ENCODE measurements around the gene MAN1B1. TPM values are rescaled to one million over a fixed set of nuclear protein-coding genes. Genes with fewer than 3 reads are reported as not detected.

MAN1B1 gene
- total and polyA plus RNA-seq, 7 donors = 12.0 to 52.0 (median 28.2) TPM

DNA sequence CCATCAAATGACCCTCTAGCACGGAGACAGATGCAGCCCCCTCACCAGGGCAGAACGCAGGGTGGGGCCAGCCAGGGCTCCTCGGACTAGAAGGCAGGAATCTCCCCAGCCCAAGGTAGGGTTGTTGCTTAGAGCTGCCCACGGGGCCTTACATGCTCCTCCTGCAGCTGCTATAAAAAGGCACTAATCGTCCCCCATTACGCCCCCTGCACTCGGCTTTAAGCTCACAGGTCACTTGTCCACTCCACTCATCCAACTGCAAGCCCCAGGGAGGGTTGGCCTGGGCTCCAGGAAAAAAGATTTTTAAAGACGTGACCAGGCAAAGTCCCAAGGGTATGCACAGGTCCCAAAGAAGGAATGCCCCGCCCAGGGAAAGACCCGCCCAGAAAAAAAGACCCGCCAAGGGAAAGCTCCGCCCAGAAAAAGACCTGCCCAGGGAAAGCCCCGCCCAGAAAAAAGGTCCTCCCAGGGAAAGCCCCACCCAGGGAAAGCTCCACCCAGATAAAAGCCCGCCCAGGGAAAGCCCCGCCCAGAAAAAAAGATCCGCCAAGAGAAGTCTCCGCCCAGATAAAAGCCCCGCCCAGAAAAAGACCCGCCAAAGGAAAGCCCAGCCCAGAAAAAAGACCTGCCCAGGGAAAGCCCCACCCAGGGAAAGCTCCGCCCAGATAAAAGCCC is 63.3 kb downstream of the MAN1B1 start:
- no peak for DNase-seq
- no peak overlapping the region for H3K27ac ChIP-seq
- intact Hi-C loops (cut with DNase I) = no loop called here
- H3K4me3 ChIP-seq = no peak overlapping the region
- H3K36me3 ChIP-seq = no peaks in the 10 kb centered on the region
- H3K9me3 ChIP-seq = no peaks in the 10 kb centered on the region
- TF ChIP-seq, protein P1, sequence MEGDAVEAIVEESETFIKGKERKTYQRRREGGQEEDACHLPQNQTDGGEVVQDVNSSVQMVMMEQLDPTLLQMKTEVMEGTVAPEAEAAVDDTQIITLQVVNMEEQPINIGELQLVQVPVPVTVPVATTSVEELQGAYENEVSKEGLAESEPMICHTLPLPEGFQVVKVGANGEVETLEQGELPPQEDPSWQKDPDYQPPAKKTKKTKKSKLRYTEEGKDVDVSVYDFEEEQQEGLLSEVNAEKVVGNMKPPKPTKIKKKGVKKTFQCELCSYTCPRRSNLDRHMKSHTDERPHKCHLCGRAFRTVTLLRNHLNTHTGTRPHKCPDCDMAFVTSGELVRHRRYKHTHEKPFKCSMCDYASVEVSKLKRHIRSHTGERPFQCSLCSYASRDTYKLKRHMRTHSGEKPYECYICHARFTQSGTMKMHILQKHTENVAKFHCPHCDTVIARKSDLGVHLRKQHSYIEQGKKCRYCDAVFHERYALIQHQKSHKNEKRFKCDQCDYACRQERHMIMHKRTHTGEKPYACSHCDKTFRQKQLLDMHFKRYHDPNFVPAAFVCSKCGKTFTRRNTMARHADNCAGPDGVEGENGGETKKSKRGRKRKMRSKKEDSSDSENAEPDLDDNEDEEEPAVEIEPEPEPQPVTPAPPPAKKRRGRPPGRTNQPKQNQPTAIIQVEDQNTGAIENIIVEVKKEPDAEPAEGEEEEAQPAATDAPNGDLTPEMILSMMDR (IDR thresholded peaks at IDR 0.05) = no peak
- TF ChIP-seq POLR2A (IDR thresholded peaks at IDR 0.05) (no peak), EP300 (IDR thresholded peaks at IDR 0.05) (no peak), POLR2AphosphoS5 (IDR thresholded peaks at IDR 0.05) (no peak)
- peaks cover 0 to 5% (median 0%) of the 10 kb centered on the region in 4 donors for H3K4me1 ChIP-seq
- peaks cover 3 to 64% (median 37%) of the 10 kb centered on the region in 3 donors for H3K27me3 ChIP-seq
- WGBS, 2 donors = 49 to 58% methylated on average over 20 of the region's 20 CpGs

DNA sequence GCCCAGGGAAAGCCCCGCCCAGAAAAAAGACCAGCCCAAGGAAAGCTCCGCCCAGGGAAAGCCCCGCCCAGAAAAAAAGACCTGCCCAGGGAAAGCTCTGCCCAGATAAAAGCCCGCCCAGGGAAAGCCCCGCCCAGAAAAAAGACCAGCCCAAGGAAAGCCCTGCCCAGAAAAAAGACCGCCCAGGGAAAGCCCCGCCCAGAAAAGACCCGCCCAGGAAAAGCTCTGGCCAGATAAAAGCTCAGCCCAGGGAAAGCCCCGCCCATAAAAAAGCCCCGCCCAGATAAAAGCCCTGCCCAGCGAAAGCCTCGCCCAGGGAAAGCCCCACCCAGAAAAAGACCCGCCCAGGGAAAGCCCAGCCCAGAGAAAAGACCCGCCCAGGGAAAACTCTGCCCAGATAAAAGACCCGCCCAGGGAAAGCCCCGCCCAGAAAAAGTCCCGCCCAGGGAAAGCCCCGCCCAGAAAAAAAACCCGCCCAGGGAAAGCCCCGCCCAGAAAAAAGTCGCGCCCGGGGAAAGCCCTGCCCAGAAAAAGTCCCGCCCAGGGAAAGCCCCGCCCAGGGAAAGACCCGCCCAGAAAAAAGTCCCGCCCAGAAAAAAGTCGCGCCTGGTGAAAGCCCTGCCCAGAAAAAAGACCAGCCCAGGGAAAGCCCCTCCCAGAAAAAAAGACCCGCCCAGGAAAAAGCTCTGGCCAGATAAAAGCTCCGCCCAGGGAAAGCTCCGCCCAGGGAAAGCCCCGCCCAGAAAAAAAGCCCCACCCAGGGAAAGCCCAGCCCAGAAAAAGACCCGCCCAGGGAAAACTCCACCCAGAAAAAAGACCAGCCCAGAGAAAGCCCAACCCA is 64.1 kb downstream of the MAN1B1 start:
- intact Hi-C loops (cut with DNase I) = no loop called here
- 18 to 35% methylated on average over 34 of the region's 34 CpGs for WGBS, 2 donors
- TF ChIP-seq EP300 (IDR thresholded peaks at IDR 0.05) (no peak), POLR2AphosphoS5 (IDR thresholded peaks at IDR 0.05) (no peak), POLR2A (IDR thresholded peaks at IDR 0.05) (no peak)
- TF ChIP-seq, protein P1 (IDR thresholded peaks at IDR 0.05) = no peak

DNA sequence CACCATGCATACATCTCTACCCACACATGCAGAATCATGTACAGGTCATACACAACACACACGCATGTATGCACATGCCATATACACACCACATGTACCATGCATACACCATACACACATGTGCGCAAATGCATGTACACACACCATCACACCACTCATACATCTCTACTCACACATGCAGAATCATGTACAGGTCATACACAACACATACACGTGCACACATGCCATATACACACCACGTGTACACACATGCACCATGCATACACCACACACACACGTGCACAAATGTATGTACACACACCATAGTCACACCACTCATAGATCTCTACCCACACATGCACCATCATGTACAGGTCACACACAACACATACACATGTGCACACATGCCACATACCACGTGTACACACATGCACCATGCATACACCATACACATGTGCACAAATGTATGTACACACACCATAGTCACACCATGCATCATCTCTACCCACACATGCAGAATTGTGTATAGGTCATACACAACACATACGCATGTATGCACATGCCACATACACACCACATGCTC is 66.1 kb downstream of the MAN1B1 start:
- WGBS, 2 donors = 90 to 93% methylated on average over 7 of the region's 7 CpGs

More for the DNA sequence above, 64.1 kb downstream of the MAN1B1 start:
- Histone ChIP-seq H3K36me3 (no peaks in the 10 kb centered on the region), H3K4me1 (peaks cover 0 to 5% (median 0%) of the 10 kb centered on the region in 4 donors), H3K9me3 (no peaks in the 10 kb centered on the region), H3K27me3 (peaks cover 3 to 67% (median 40%) of the 10 kb centered on the region in 3 donors), H3K27ac (no peak overlapping the region), H3K4me3 (no peak overlapping the region)
- no peak for DNase-seq

DNA sequence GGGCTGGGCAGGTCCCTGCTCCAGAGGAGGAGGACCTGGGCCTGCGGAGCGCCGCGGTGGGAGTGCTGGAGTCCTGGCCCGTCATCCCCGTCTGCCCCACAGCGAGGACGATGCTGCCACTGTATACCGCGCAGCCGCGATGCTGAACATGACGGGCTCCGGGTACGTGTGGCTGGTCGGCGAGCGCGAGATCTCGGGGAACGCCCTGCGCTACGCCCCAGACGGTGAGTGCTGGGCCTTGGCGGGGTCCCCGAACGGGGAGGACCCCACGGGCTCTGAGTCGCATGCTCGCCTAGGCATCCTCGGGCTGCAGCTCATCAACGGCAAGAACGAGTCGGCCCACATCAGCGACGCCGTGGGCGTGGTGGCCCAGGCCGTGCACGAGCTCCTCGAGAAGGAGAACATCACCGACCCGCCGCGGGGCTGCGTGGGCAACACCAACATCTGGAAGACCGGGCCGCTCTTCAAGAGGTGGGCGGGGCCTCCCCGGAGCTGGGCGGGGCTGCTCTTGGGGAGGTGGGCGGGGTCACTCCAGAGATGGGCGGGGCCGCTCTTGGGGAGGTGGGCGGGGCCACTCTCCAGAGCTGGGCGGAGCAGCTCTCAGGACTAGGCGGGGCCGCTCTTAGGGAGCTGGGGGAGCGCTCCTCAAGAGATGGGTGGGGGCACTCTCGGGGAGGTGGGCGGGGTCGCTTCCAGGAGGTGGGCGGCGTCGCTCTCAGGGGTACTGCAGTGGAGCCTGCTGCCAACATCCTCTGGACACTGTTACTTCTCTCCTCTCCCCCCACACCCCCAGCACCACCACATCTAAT is 70.0 kb downstream of the MAN1B1 start:
- TF ChIP-seq EP300 (IDR thresholded peaks at IDR 0.05) = no peak
- no peak for TF ChIP-seq POLR2AphosphoS5 (IDR thresholded peaks at IDR 0.05)
- TF ChIP-seq, protein P1 (IDR thresholded peaks at IDR 0.05) = no peak
- TF ChIP-seq POLR2A (IDR thresholded peaks at IDR 0.05) = no peak
- H3K27me3 ChIP-seq = peaks cover 41 to 80% (median 67%) of the 10 kb centered on the region in 3 donors
- no peaks in the 10 kb centered on the region for H3K36me3 ChIP-seq
- DNase-seq = no peak
- no peak overlapping the region for H3K4me3 ChIP-seq
- peaks cover 0 to 16% (median 14%) of the 10 kb centered on the region in 4 donors for H3K4me1 ChIP-seq
- 4 to 8% methylated on average over 65 of the region's 65 CpGs for WGBS, 2 donors
- no peaks in the 10 kb centered on the region for H3K9me3 ChIP-seq
- intact Hi-C loops (cut with DNase I) = no loop called here
- no peak overlapping the region for H3K27ac ChIP-seq

More for the DNA sequence above, 66.1 kb downstream of the MAN1B1 start:
- Histone ChIP-seq H3K4me3 (no peak overlapping the region), H3K27me3 (peaks cover 13 to 67% (median 40%) of the 10 kb centered on the region in 3 donors), H3K27ac (no peak overlapping the region), H3K4me1 (peaks cover 0 to 14% (median 7%) of the 10 kb centered on the region in 4 donors), H3K9me3 (no peaks in the 10 kb centered on the region), H3K36me3 (no peaks in the 10 kb centered on the region)
- no peak for DNase-seq
- intact Hi-C loops (cut with DNase I) = no loop called here
- TF ChIP-seq POLR2A (IDR thresholded peaks at IDR 0.05) = no peak

Measured in sigmoid colon (tissue), 7 donors.